Body of pancreas (tissue), 4 donors: ENCODE data around the gene SNAP91.

Experiments used
- POLR2A ChIP-seq, 3 donors: fragments of 450-650 bp; IDR thresholded peaks; one replicate each; pipeline ENCODE4 v1.6.1; 2016; ENCODE audit warnings: antibody characterized with exemption in 3 of 3, mild to moderate bottlenecking in 2 of 3
- TF ChIP-seq, protein P1 (sequence below), 7 experiments: fragments of 450-650 bp in 4 of 7; fragments of 200-600 bp in 3 of 7; sonication (generic) in 3 of 7; IDR thresholded peaks; one replicate each; pipeline ENCODE4 v1.5.1; 2016 to 2019; ENCODE audit warnings: antibody characterized with exemption in 7 of 7

DNA sequence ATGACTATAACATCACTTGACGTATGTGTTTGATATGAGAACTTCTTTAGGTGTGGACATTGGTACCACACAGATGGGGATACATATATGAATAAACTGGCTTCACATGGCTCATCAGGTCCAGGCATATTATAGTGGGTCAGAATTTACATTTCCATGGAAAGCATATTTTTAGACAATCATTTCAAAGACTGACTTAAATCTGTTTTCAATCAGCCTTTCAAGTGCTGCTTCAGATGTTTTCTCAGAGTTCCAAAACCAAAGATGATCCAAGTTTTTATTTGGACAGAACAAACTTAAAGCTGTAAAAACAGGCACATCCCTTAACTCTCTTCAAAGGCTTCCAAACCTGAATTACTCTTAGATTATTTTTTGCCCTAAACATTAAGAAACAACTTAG lies 108.4 kb downstream of the SNAP91 start:
- TF ChIP-seq, protein P1, sequence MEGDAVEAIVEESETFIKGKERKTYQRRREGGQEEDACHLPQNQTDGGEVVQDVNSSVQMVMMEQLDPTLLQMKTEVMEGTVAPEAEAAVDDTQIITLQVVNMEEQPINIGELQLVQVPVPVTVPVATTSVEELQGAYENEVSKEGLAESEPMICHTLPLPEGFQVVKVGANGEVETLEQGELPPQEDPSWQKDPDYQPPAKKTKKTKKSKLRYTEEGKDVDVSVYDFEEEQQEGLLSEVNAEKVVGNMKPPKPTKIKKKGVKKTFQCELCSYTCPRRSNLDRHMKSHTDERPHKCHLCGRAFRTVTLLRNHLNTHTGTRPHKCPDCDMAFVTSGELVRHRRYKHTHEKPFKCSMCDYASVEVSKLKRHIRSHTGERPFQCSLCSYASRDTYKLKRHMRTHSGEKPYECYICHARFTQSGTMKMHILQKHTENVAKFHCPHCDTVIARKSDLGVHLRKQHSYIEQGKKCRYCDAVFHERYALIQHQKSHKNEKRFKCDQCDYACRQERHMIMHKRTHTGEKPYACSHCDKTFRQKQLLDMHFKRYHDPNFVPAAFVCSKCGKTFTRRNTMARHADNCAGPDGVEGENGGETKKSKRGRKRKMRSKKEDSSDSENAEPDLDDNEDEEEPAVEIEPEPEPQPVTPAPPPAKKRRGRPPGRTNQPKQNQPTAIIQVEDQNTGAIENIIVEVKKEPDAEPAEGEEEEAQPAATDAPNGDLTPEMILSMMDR (IDR thresholded peaks at IDR 0.05) = no peak
- TF ChIP-seq POLR2A (IDR thresholded peaks at IDR 0.05) = no peak
